Limb (tissue), 2 donors: ENCODE measurements around the gene LRP1B.
A peak's percentile ranks its signal among the peaks of the same experiment; 100 is the strongest.

Source experiments
- DNase-seq, 2 donors: peaks; one replicate each; pipeline ENCODE4 v3.0.0-alpha.2; 2016; ENCODE audit errors: extremely low spot score in 2 of 2

Gene LRP1B

DNA sequence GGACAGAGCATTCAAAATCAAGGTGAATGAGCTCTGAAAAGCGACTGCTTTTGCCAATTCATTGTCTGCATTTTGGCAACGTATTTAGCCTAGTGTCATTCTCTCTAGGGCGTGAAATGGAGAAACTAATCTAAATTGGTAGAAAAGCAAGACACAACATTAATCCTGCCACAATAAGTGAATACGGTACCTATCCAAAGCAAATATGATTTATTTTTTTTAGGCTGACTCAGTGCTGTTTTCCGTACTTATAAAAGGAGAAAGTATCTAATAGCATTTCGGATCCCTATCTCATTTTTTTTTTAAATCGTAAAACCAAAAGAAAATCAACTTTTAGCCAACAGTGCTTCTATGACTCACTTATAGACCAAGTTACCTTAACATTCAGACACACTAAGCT is 672.5 kb downstream of the LRP1B start:
- DNase-seq: no peak

DNA sequence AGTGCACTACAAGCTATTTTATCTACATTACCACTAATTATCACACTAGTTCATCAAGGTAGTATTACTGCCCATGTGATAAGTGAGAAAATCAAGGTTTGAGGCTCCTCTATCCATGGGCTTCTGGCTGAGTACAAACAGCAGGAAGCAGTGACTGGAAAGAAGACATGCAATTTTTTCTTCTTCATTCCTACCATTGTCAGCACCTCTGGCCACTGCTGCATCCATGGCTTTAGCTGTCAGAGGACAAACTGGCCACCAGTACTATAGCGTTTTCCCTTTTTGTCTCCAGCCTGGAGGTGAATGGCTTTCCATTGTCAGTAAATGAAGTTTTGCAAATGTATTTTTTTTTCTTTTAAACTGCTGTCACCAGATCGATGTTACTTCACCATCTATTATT is 674.9 kb downstream of the LRP1B start:
- DNase-seq: no peak

DNA sequence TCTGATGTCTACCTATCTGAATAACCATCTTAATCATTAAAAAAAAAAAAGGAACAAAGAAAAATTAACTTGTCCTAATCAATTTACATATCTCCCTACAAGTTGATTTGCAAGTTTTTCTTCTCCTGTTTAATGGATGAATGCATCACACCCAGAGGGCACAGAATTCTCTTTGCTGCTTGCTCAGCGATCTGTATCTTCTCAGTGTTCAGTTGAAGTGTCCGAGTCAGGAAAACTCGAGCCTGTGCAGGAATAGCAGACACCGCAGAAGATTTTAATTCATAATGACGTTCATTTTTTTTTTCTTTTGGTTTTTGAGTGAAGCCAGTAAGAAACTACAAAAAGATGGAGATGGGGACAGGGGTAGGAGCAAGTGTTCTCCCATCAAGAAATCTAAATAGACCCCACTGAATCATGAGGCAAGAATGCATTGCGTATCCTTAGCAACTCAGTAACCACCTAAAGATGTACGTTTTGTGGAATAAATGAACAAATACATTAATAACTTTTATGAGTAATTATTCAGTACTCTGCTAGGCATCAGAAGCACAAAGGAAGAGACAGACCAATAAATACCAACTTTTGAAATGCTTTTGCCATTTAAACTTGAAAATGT is 675.5 kb downstream of the LRP1B start:
- DNase-seq: no peak

DNA sequence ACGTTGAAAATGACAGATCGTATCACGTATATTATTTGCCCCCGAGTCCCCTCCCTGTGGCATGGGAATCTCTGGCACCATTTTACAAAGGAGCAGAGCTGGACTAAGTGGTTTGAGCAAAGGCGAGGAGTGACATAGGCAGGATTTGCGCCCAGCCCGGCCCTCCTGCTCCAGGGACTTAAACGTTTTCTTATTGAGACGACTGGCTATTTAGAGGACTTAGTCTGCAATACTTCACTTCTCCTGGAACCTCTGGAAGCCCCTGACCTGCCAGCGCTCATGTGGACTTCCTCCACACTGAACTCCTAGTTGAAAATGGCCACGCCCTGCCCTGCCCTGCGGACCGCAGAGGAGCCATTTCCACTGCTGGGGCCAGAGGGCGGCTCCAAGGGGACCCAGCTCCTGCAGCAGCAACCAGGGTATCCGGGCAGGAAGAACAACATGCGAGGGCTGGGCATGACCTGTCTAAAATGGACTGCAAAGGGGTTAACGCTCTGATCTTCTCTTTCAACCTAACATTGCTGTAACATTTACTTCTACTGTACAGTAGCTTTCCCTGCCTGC is 690.7 kb downstream of the LRP1B start:
- DNase-seq: no peak

DNA sequence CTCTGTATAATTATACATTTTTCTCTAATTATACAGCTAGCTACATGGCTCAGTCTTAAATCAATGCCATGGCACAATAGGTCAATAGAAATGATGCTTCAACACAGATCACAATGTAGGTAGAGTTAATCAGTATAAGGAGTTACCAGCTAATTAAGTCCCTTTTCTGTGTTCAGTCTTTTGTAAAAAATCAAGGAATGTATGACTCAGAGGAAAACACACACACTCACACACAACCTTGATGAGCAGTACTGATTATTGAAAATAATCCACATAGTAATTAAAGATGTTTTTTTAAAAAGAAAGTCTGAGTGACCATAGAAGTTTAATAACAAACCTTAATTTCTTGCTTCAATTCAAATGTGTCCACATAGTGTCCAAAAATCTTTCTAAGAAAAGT is 691.3 kb downstream of the LRP1B start:
- DNase-seq: no peak

DNA sequence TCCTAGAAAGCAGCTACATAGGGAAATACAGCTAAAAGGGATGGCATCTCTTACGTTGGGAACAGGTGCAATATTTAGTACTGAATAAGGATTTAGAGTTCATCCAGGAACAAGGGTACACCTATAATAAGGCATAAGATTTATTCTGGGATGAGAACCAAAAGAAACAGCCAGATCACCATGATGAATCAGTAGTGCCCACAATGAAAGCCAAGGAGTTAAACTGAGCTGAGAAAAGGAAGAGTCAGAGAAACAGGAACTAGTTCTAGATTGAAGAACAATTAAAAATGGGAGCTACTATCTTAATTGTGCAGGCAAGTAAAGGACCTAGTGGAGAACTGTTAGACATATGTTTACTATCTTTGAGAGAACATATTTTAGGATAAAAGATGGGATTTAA is 692.3 kb downstream of the LRP1B start:
- no peak for DNase-seq

DNA sequence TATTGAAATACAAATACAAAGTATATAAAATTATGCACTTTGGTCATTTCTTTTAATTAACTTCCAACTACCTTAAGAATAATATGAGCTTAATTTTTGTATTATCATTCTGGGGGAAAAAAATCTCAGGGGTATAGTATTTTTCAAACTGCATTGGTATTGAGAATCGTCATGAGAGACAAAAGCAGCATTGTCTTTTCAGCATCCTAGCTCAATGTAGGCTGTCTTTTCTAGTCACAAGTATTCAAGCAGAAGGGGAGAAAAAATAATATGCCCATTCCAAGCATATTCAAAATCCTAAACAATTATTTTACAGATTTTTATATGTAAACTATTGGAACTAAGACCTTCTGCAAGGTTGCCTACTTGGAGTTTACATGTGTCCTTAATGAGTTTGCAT is 693.3 kb downstream of the LRP1B start:
- no peak for DNase-seq

DNA sequence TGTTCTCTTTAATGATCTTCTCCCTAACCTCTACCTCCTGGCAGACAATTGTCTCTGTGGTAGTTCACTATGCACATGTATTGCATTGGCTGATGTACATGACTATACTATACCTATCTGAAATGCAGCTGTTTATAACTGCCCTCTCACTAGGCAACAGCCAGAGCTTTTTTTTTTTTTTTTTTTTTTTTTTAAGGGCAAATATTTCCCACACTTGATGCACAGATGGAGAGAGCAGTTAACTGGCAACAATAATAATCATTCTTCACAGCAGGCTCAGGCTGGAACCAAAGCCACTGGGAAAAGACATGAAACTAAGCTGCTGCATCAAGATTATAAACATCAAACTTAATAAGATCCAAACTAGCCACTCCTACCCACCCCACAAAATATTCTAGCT is 707.7 kb downstream of the LRP1B start:
- DNase-seq: no peak

DNA sequence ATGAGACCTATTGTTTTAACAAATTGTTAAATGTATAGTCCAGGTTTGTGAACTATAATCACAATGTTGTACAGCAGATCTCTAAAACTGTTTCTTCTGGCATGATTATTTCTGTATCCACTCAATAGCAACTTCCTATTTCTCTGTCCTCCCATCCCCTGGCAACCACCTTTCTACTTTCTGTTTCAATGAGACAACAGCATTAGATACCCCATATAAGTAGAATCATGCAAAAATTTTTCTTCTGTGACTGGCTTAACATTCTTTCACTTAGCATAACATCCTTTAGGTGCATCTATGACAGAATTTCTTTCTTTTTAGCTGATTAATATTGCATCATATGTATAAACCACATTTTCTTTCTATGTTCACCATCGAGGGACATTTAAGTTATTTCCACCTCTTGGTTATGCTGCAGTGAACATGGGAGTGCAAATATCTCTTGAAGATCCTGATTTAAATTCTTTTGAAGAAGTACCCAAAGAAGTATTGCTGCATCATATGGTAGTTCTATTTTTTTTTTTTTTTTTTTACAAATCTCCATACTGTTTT is 713.5 kb downstream of the LRP1B start:
- DNase-seq: no peak

DNA sequence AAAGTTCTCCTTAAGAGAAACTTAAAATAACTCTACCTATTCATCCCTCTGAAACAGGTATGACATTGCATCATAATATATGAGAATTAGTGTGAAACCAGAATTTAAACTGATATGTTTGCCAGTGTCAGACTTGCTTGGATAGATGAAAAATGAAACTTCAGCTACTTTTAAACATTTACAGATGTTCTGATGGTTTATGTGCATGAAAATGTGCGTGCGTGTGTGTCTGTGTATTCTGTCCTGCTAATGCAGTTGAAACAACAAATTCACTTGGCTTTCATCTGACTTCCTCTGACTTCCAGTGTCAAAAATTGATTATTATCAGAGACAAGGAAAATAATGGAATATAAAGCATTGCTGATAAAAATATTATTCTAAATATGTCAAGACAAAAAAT is 719.4 kb downstream of the LRP1B start:
- no peak for DNase-seq

DNA sequence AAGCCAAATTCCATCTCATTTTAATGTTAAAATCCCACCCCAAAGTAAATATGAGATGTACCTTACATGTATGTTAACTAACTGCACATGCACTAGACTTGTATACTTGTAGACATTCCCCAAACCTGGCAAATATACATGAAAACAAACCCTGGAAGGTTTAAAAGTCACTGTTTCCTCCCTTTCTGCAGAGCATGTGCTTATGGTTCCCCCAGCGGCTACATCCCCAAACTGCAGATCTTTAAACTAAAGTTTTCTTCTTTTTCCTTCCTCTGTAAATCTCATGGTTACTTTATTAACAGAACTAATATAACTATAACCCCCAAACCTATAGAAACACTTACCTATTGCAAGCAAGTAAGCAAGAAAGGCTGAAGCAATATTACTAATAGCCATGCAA is 731.5 kb downstream of the LRP1B start:
- DNase-seq: no peak

DNA sequence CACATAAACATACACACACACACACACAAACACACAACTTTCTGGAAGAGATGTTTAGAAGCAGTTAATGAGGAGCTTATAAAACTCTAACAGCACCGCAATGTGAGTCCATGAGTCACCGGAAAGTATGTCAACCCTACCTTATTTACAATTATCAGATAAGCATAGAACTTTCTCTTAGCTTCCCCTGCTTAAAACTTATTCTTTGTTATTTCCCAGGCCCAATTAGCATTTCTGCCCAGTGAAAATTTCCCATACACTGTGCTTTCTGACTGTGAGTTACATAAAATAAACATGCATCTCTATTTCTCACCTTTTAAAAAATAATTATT is 737.6 kb downstream of the LRP1B start:
- DNase-seq: no peak

DNA sequence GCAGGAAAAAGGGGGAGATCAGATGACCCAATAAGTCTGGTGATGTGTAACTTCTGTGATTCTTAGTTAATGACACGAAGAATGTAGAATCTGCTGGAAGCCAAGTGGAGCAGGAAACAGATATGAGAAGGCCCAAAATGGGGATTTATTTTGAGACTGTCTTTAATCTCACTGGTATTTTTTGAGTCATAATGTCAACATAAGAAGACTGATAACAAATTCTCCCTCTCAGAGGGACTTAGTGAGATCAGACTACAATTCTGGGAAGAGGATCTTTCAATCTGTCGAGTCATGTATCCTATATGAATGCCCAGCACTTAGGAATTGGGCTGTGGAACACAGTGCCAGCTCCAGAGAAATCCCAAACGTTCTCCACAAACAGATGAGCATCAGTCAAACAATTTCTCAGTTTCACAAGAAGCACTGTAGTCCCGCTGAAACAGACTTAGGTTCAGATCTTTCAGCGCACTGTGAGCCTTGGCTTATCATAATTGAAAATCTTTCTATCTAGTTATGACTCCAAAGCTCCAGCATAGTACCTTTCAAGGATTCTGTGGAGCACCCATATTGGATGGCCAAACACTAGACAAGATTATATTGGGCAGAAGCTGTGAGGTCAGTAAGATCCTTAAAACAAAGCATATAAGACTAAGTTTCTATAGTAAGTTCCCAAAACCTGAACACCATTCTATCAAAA is 738.2 kb downstream of the LRP1B start:
- DNase-seq: no peak

DNA sequence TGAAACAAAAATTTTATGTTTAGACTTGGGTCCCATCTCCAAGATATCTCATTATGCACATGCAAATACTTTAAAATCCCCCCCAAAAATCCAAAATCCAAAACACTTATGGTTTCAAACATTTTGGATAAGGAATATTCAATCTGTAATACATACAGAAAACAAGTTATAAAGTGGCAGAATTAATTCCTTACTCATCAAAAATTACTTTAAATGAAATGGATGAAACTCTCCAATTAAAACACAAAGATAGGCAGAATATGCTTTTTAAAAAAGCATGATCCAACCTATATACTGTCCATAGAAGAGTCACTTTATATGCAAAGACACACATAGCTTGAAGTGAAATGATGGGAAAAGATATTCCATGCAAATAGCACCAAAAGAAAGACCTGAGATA is 744.6 kb downstream of the LRP1B start:
- DNase-seq: no peak

DNA sequence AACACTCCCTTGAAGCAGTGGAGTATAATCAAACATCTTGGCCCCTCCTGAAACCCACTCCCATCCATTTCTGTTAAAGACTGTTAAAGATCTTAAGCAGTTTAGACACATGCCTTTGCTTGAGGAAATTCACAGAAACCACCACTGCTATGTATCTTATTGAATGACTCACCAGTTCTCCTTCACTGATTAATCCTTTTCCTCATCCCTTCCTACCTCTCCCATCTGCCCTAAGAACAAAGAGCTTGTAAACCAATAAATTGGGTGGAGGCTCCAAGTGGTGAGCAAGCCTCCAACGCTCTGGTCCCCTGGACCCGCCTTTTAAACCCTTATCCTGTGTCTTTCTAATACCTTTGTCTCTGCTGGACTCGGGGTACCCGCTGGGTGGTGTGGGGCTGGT is 746.1 kb downstream of the LRP1B start:
- no peak for DNase-seq

DNA sequence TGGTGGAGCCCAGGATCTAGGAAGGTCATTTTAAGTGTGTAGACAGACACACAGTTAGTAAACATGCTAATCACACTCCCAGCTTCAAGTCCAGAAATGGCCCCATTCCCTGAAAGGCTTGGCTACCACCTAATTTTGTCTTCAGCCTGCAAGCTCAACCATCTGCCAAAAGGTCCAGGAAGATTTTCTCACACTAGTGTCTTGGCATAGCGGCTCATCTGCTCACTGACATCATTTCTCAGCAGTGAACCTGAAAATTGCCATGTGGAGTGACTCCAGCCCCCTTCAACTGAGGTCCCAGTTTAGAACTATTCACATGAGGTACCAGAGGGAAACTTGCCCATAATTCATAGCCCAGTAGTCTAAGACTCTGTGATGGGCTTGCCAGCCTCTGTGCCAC is 748.9 kb downstream of the LRP1B start:
- no peak for DNase-seq

DNA sequence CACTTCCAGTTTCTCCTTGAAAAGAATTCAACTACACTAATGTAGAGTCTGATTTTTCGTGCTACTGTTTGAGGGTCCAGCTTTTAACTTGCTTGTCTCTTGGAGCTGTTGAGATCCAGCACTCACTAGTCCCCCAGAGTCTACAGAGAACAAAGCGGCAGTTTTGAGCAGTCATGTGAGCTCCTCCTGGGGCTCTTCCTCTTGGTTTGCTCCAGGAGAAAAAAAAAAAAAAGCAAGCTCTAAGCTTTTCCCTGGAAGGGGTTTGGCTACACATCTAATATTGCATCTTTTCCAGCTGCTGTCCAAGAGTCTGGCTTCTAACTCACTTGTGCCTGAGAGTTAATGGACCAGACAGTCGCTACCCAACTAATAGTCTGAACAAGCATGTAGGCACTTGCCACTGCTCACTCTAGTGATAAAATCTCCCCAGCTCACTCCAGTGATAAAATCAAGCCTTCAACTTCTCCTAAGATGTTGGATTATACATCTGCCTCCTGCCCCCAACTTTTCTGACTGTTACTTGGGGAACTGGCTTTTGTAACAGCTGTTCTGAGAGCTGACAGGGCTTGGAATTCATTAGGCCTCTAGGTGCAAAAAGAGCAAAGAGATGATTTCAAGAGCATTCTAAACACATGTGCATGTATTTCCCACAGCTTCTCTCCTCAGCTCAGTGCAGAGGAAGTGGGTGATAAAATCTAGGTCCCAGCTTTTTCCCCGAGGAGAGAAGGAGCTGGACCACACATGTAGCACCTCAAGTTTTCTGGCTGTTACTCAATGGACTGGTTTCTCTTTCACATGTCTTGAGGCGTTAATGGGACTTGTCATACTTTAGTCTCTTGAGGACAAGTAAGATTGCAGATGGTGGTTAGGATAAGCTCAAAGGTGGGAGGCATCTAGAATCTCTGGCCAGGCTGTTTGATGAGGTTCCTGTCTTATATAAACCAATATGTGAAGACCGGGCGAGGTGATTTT is 750.5 kb downstream of the LRP1B start:
- DNase-seq: peak in 1 of 2 donors; percentile 6

DNA sequence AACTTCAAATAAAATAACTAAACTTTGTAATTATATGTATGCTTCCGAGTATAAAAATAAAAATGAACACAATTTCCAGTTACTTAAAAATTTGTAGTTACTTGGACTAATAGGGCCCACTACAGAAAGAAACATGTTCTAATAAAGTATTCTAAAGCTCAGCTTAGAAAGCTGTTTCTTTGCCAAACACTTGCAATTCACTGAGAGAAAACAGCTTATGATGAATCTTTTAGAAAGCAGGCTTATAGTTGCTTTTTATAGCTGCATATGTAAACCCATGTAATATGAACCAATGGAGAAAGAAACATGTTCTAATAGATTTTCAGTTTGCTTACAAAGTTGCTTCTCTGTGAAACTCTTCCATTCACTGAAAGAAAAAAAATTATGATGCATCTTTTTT is 766.0 kb downstream of the LRP1B start:
- no peak for DNase-seq

DNA sequence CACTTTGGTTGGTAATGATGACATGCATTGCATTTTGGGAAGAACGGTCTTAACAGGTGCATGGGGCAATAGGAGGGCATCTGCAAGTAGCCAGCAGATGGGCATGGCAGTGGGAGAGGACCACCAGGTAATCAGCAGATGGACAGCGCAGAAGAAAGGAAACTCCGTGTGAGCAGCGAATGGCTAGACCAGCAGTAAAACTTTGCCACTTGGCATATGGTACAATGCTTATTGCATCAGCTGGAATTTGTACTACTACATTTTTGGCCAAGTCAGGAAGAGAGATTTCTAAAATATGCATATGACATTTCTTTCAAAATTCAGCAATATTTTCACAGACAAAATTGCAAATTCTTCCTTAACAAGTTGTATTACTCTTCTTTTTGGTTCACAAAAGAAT is 768.5 kb downstream of the LRP1B start:
- no peak for DNase-seq

DNA sequence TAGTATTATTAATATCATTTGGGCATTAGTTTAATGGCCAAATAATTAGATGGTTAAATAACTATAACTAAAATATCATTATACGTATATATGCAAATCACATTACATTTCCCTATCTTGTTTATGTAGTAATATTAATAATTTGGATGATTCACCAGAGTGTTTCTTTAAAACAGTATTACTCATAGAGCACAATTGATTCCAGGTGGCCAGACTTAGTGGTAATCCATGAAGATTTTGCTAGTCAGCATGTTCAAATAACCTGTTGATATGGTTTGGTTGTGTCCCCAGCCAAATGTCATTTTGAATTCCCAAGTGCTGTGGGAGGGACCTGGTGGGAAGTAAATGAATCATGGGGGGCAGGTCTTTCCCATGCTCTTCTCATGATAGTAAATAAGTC is 782.3 kb downstream of the LRP1B start:
- no peak for DNase-seq

DNA sequence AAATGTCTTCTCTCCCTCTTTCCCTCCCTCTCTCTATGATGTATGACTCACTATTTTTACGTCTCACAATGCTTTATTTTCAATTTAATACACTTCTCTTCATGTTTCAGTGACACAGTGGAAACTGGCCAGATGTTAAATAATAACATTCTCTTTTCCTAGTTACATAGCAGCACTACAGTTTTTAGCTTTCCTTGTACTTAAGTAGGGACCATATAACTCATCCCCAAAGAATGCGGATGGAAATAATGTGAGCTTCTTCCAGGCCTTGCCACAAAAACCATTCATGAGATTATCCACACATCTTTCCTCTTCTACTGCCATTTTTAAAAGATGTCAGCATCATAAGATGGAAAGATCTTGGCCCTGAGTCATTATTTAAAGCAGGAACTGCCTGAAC is 789.4 kb downstream of the LRP1B start:
- peak in 1 of 2 donors; percentile 49 for DNase-seq

DNA sequence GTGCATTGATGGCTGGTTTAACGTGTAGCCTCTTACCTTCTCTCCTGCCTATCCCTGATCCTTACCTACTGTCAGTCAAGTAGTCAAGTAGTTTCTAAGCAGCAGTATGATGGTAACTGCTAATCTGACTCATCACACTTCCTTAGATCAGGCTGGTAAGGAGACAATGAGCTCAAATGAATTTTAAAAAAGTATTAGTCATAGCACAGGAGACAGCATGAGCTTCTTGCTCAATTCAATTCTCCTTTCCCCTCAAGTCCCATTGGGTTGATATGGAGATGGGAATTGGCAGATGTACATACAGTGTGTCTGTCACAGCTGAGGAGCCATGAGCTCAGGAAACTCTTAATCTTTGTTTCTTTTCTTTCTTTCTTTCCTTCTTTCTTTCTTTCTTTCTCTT is 799.7 kb downstream of the LRP1B start:
- no peak for DNase-seq
